HG03103 (cell line): Measurements from ENCODE around the gene NEO1.

Experiments
- ATAC-seq: cut with Tn5 transposase; IDR thresholded peaks from one replicate; pipeline ENCODE4 v1.9.1; 2021; ENCODE audit warnings: low read depth; ENCODE audit not compliant: unreplicated experiment

NEO1 gene

GRCh38 chr15:73075160-73075859 lies 23.0 kb downstream of the NEO1 start:
- ATAC-seq: no peak

GRCh38 chr15:73078291-73078690 lies 26.0 kb downstream of the NEO1 start:
- no peak for ATAC-seq

- no peak for ATAC-seq
These were observed 26.5 kb downstream of the NEO1 start for GRCh38 chr15:73078722-73079121.

- no peak for ATAC-seq
These were observed 27.3 kb downstream of the NEO1 start for GRCh38 chr15:73079565-73079964.

GRCh38 chr15:73081321-73081958 lies 29.2 kb downstream of the NEO1 start:
- ATAC-seq: no peak

- no peak for ATAC-seq
These were observed 30.5 kb downstream of the NEO1 start for GRCh38 chr15:73082812-73083211.

GRCh38 chr15:73087098-73087497 lies 34.8 kb downstream of the NEO1 start:
- ATAC-seq: no peak

- ATAC-seq: no peak
These were observed 52.8 kb downstream of the NEO1 start for GRCh38 chr15:73105064-73105463.

GRCh38 chr15:73108676-73109075 lies 56.4 kb downstream of the NEO1 start:
- ATAC-seq: no peak

- no peak for ATAC-seq
These were observed 57.5 kb downstream of the NEO1 start for GRCh38 chr15:73109765-73110164.

GRCh38 chr15:73110201-73110600 lies 57.9 kb downstream of the NEO1 start:
- no peak for ATAC-seq

- no peak for ATAC-seq
These were observed 61.8 kb downstream of the NEO1 start for GRCh38 chr15:73114064-73114463.

GRCh38 chr15:73116164-73116563 lies 63.9 kb downstream of the NEO1 start:
- ATAC-seq: no peak

GRCh38 chr15:73118055-73118454 lies 65.8 kb downstream of the NEO1 start:
- no peak for ATAC-seq

GRCh38 chr15:73119478-73119877 lies 67.2 kb downstream of the NEO1 start:
- ATAC-seq: no peak

GRCh38 chr15:73120269-73120668 lies 68.0 kb downstream of the NEO1 start:
- no peak for ATAC-seq

- ATAC-seq: no peak
These were observed 73.0 kb downstream of the NEO1 start for GRCh38 chr15:73125219-73125618.

- no peak for ATAC-seq
These were observed 75.2 kb downstream of the NEO1 start for GRCh38 chr15:73127302-73127936.

- ATAC-seq: no peak
These were observed 78.6 kb downstream of the NEO1 start for GRCh38 chr15:73130830-73131229.

- ATAC-seq: no peak
These were observed 81.9 kb downstream of the NEO1 start for GRCh38 chr15:73134196-73134595.

GRCh38 chr15:73139041-73139743 lies 86.9 kb downstream of the NEO1 start:
- no peak for ATAC-seq
